SKM-1 treated with dmso at 0.1 percent for 144 hours (cell line): ENCODE results near the gene FBXL17.
A peak's percentile ranks its signal among the peaks of the same experiment; 100 is the strongest.
"Not testable (repeated sequence)": the region's sequence is repeated elsewhere in the genome, so short reads cannot be mapped to it uniquely, and the experiment has no call there.

Source experiments
- DNase-seq: peaks from one replicate; lab custom pipeline; 2025; ENCODE audit not compliant: unreplicated experiment; lab: John Stamatoyannopoulos, UW

Gene FBXL17

GRCh38 chr5:108315829-108316228, 66.1 kb downstream of the FBXL17 start:
- no peak for DNase-seq

- DNase-seq = no peak
Observed at GRCh38 chr5:108312258-108312657, 69.6 kb downstream of the FBXL17 start.

- no peak for DNase-seq
Observed at GRCh38 chr5:108311682-108312081, 70.2 kb downstream of the FBXL17 start.

GRCh38 chr5:108303611-108304010, 78.3 kb downstream of the FBXL17 start:
- DNase-seq = no peak

- DNase-seq = no peak
Observed at GRCh38 chr5:108303086-108303485, 78.8 kb downstream of the FBXL17 start.

- no peak for DNase-seq
Observed at GRCh38 chr5:108297042-108297601, 84.8 kb downstream of the FBXL17 start.

- no peak for DNase-seq
Observed at GRCh38 chr5:108295578-108296368, 86.1 kb downstream of the FBXL17 start.

GRCh38 chr5:108280960-108281569, 100.8 kb downstream of the FBXL17 start:
- DNase-seq = no peak

- DNase-seq = no peak
Observed at GRCh38 chr5:108280248-108280647, 101.7 kb downstream of the FBXL17 start.

GRCh38 chr5:108278285-108279240, 103.3 kb downstream of the FBXL17 start:
- no peak for DNase-seq

- no peak for DNase-seq
Observed at GRCh38 chr5:108276187-108277050, 105.5 kb downstream of the FBXL17 start.

- not testable (repeated sequence) for DNase-seq
Observed at GRCh38 chr5:108274080-108274479, 107.8 kb downstream of the FBXL17 start.

GRCh38 chr5:108271127-108271526, 110.8 kb downstream of the FBXL17 start:
- DNase-seq = no peak

GRCh38 chr5:108266242-108266641, 115.7 kb downstream of the FBXL17 start:
- DNase-seq = no peak

- no peak for DNase-seq
Observed at GRCh38 chr5:108264533-108264932, 117.4 kb downstream of the FBXL17 start.

- DNase-seq = no peak
Observed at GRCh38 chr5:108263338-108263737, 118.6 kb downstream of the FBXL17 start.

GRCh38 chr5:108260858-108261170, 121.1 kb downstream of the FBXL17 start:
- no peak for DNase-seq

- DNase-seq = peak; percentile 76
Observed at GRCh38 chr5:108260117-108260857, 121.6 kb downstream of the FBXL17 start.

GRCh38 chr5:108259306-108259705, 122.6 kb downstream of the FBXL17 start:
- no peak for DNase-seq

- DNase-seq = no peak
Observed at GRCh38 chr5:108257996-108258395, 123.9 kb downstream of the FBXL17 start.
